NOMO-1 (cell line): ENCODE data around the gene TRAF3.
"Not testable (repeated sequence)": the region's sequence is repeated elsewhere in the genome, so short reads cannot be mapped to it uniquely, and the experiment has no call there.

Experiments used
- DNase-seq, 2 experiments: peaks; one replicate each; lab custom pipeline; 2025; ENCODE audit not compliant: unreplicated experiment in 2 of 2; lab: John Stamatoyannopoulos, UW

The TRAF3 gene

GRCh38 chr14:102826751-102827675, 49.8 kb downstream of the TRAF3 start:
- DNase-seq, result no peak

- no peak for DNase-seq
These were observed 50.5 kb downstream of the TRAF3 start for GRCh38 chr14:102827716-102828115.

- DNase-seq, result no peak
These were observed 50.9 kb downstream of the TRAF3 start for GRCh38 chr14:102828151-102828550.

- no peak for DNase-seq
These were observed 51.8 kb downstream of the TRAF3 start for GRCh38 chr14:102829016-102829548.

- DNase-seq, result no peak
These were observed 53.3 kb downstream of the TRAF3 start for GRCh38 chr14:102830474-102831045.

GRCh38 chr14:102831163-102831804, 54.0 kb downstream of the TRAF3 start:
- no peak for DNase-seq

- DNase-seq, result no peak
These were observed 56.1 kb downstream of the TRAF3 start for GRCh38 chr14:102833341-102833740.

- no peak for DNase-seq
These were observed 56.7 kb downstream of the TRAF3 start for GRCh38 chr14:102833991-102834390.

GRCh38 chr14:102835959-102836358, 58.7 kb downstream of the TRAF3 start:
- DNase-seq, result no peak

GRCh38 chr14:102837120-102837519, 59.9 kb downstream of the TRAF3 start:
- not testable (repeated sequence) for DNase-seq

GRCh38 chr14:102838501-102838900, 61.3 kb downstream of the TRAF3 start:
- no peak for DNase-seq

GRCh38 chr14:102840115-102840514, 62.9 kb downstream of the TRAF3 start:
- no peak for DNase-seq

GRCh38 chr14:102840771-102841528, 63.7 kb downstream of the TRAF3 start:
- no peak for DNase-seq

- no peak for DNase-seq
These were observed 71.7 kb downstream of the TRAF3 start for GRCh38 chr14:102848830-102849525.

- DNase-seq, result no peak
These were observed 72.5 kb downstream of the TRAF3 start for GRCh38 chr14:102849526-102850379.

- peak; percentile 3 to 16 for DNase-seq
These were observed 76.4 kb downstream of the TRAF3 start for GRCh38 chr14:102853648-102854047.

GRCh38 chr14:102854091-102854703, 76.9 kb downstream of the TRAF3 start:
- DNase-seq, result no peak

- no peak for DNase-seq
These were observed 78.9 kb downstream of the TRAF3 start for GRCh38 chr14:102856179-102856578.

- no peak for DNase-seq
These were observed 80.2 kb downstream of the TRAF3 start for GRCh38 chr14:102857444-102857843.
